ENCODE measurements around the gene ABHD17C. TPM values are rescaled to one million over a fixed set of nuclear protein-coding genes. Genes with fewer than 3 reads are reported as not detected.
"Not testable (repeated sequence)": the region's sequence is repeated elsewhere in the genome, so short reads cannot be mapped to it uniquely, and the experiment has no call there.

ABHD17C gene
- total and polyA plus RNA-seq, 2 of the 8 experiments (the other 6 are each of a cell fraction or from before 2014, with no cell fraction given), result 20.2 to 29.8 TPM

- WGBS, 2 experiments (ENCODE audit: extremely low coverage in 1 of 2, insufficient coverage in 1 of 2, insufficient read length in 1 of 2, insufficient replicate concordance in 2 of 2, low coverage in 1 of 2, low lambda C conversion rate in 2 of 2, missing lambda C conversion rate in 1 of 2), result 90% methylated on average over 2 of the region's 3 CpGs; no CpG with 5 or more reads in 1 of the 2 experiments
- H2BK15ac ChIP-seq (ENCODE audit: low read length); FAIRE-seq; POLR2A ChIA-PET (ENCODE audit: partially characterized antibody); H3K9me3 ChIP-seq (ENCODE audit: insufficient read depth in 2 of 2, low read depth in 1 of 2, low read length in 1 of 2); H3K27me3 ChIP-seq (replicated peaks in 1 of 4; ENCODE audit: control insufficient read depth in 3 of 4, extremely low read depth in 1 of 4, insufficient read depth in 3 of 4, low read length in 3 of 4); H3K36me3 ChIP-seq (ENCODE audit: control insufficient read depth in 2 of 4, insufficient read depth in 4 of 4, low read length in 3 of 4); H3K14ac ChIP-seq (ENCODE audit: insufficient read length); H2BK12ac ChIP-seq (ENCODE audit: low read depth, low read length); H3K56ac ChIP-seq (replicated peaks; ENCODE audit: insufficient read length, low read depth, low read length); H3K79me1 ChIP-seq (ENCODE audit: low read depth, low read length); H3K4ac ChIP-seq (replicated peaks; ENCODE audit: insufficient read length, low read depth, low read length); H2AFZ ChIP-seq (ENCODE audit: low read length); H4K8ac ChIP-seq (ENCODE audit: extremely low read depth, insufficient read depth, low read length); H2BK20ac ChIP-seq (ENCODE audit: low read length); H2BK5ac ChIP-seq (ENCODE audit: low read depth, low read length); H4K5ac ChIP-seq (ENCODE audit: insufficient read length, low read depth, low read length); H3K27ac ChIP-seq (ENCODE audit: low read depth, low read length); H3K9ac ChIP-seq (replicated peaks in 1 of 4; ENCODE audit: extremely low read depth in 1 of 4, low read depth in 3 of 4, low read length in 3 of 4); H3K4me2 ChIP-seq (ENCODE audit: insufficient read depth in 1 of 2, low read depth in 2 of 2, low read length in 2 of 2); H3K4me3 ChIP-seq (ENCODE audit: extremely low read depth in 1 of 4, insufficient read depth in 2 of 4, low read depth in 3 of 4, low read length in 4 of 4); H3K23ac ChIP-seq (ENCODE audit: insufficient read length); DNase-seq (ENCODE audit: low read depth in 1 of 2, low spot score in 2 of 2); H2AK5ac ChIP-seq (ENCODE audit: low read depth, low read length); H3K4me1 ChIP-seq (replicated peaks in 1 of 4; ENCODE audit: control insufficient read depth in 3 of 4, insufficient read depth in 4 of 4, low read length in 3 of 4); H4K20me1 ChIP-seq (replicated peaks in 1 of 2; ENCODE audit: control insufficient read depth in 1 of 2, insufficient read depth in 2 of 2, low read length in 2 of 2); H3K23me2 ChIP-seq (ENCODE audit: low read depth, low read length); H2BK120ac ChIP-seq (replicated peaks; ENCODE audit: low read depth, low read length); H3K79me2 ChIP-seq (ENCODE audit: control insufficient read depth in 1 of 2, insufficient read depth in 2 of 2, low read length in 2 of 2); H4K91ac ChIP-seq (replicated peaks; ENCODE audit: insufficient read length, low read length); H3K18ac ChIP-seq (ENCODE audit: extremely low read depth, low read length): not testable (repeated sequence)
- CTCF ChIA-PET (ENCODE audit: partially characterized antibody), result interaction anchor here (1.0 to 6.8 kb wide), 4 partner anchors 14 to 196 kb away, joined by 3 to 63 read pairs (median 6); partner anchors contain the start of gene CEMIP
These were observed 68.1 kb downstream of the ABHD17C start for GRCh38 chr15:80763235-80763634.

Measured in H1 (cell line).